ENCODE data around the gene ALOX5.

DNA sequence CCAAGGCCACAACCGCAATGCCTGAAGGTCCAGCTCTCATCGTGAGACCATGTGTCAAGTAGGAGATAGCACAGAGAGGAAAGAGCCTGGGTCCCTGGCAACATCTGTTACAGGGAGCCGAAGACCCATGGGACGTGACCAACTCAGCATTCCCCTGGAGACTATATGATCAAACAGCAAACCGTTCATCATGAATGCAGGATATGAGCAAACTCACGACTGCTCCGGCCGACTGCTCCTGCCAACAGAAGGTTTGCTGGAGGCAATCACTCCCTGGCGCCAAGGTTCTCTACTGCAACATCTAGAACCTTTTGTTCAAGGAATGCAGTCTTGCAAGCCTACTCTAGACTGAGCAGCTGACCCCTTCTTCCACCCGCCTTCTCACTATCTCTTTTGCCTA, 114.3 kb downstream of the ALOX5 start:
- TF ChIP-seq CTCF (IDR thresholded peaks at IDR 0.05) = no peak
- TF ChIP-seq EP300 (IDR thresholded peaks at IDR 0.05) = no peak
- TF ChIP-seq POLR2AphosphoS5 (IDR thresholded peaks at IDR 0.05) = no peak
